Testis (tissue), 2 donors: ENCODE measurements around the gene LRRC45.

Experiments used
- CTCF ChIP-seq, 3 experiments: fragments of 450-650 bp in 2 of 3; fragments of 200-600 bp in 1 of 3; sonication (generic) in 1 of 3; IDR thresholded peaks; one replicate each; pipeline ENCODE4 v1.5.1; 2016 to 2019; ENCODE audit warnings: antibody characterized with exemption in 3 of 3, mild to moderate bottlenecking in 2 of 3, moderate library complexity in 1 of 3
- POLR2A ChIP-seq: fragments of 450-650 bp; IDR thresholded peaks from one replicate; pipeline ENCODE4 v1.6.1; 2017; ENCODE audit warnings: antibody characterized with exemption, mild to moderate bottlenecking, moderate library complexity

DNA sequence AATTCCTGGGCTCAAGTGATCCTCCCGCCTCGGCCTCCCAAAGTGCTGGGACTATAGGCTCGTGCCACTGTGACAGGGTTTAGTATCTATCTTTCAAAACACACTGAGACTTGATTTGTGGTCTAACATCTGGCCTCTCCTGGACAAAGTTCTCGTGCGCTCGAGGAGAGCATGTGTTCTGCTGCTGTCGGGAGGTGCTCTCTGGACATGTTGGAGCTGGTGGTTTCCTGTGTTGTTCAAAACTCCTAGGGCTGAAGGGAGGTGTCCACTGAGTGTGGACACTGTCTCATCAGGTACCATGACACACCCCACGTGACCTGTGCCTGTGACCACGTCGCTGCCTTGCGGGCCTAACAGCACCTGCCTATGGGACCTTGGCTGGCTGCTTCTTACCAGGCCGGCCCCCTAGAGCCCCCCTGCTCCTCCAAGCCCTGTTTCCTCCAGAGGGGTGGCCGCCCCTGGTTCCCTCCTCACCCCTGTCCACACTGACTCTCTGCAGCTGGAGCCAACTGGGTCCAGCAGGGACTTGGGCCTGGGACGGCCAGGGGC is 22.9 kb downstream of the LRRC45 start:
- TF ChIP-seq CTCF (IDR thresholded peaks at IDR 0.05): no peak
- no peak for TF ChIP-seq POLR2A
